ENCODE data around the gene IKBKG. TPM values are rescaled to one million over a fixed set of nuclear protein-coding genes. Genes with fewer than 3 reads are reported as not detected.

IKBKG gene
- total and polyA plus RNA-seq, 2 of the 13 experiments (the other 11 are each of a cell fraction or from before 2014, with no cell fraction given), result 30.6 to 44.3 TPM

DNA sequence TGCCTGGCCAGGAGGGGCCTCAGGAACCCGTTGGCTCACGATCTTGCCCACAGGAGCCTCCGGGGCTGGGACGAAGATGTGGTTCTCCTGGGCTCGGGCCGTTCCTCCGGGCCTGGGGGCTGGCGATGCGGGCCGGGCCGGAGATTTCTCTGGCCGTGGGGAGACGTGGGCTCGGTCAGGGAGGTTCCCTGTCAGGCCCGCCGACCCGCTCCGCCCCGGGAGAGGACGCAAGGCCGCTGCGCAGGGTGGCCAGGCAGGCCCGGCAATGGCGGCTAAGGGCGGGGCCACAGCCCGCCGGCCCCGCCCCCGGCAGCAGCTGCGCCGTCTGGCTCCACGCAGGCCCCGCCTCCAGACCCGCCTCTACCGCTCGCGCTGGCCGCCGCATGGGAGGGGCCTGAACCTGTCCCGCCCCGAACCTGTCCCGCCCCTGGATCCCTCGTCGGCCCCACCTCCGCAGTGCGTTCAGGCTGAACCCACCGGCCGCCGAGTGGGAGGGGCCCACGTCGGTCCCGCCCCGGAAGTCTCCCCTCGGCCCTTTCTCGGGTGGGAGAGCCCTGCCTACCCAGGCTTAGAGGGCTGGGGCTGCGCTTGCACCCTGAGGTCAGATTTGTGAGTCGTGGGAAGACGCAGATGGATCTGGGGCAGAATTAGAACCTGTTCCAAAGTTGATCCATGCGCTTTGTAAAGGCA lies 31.3 kb upstream of the IKBKG start, which contains the start of gene FAM3A (continued):
- TF ChIP-seq, protein P1, sequence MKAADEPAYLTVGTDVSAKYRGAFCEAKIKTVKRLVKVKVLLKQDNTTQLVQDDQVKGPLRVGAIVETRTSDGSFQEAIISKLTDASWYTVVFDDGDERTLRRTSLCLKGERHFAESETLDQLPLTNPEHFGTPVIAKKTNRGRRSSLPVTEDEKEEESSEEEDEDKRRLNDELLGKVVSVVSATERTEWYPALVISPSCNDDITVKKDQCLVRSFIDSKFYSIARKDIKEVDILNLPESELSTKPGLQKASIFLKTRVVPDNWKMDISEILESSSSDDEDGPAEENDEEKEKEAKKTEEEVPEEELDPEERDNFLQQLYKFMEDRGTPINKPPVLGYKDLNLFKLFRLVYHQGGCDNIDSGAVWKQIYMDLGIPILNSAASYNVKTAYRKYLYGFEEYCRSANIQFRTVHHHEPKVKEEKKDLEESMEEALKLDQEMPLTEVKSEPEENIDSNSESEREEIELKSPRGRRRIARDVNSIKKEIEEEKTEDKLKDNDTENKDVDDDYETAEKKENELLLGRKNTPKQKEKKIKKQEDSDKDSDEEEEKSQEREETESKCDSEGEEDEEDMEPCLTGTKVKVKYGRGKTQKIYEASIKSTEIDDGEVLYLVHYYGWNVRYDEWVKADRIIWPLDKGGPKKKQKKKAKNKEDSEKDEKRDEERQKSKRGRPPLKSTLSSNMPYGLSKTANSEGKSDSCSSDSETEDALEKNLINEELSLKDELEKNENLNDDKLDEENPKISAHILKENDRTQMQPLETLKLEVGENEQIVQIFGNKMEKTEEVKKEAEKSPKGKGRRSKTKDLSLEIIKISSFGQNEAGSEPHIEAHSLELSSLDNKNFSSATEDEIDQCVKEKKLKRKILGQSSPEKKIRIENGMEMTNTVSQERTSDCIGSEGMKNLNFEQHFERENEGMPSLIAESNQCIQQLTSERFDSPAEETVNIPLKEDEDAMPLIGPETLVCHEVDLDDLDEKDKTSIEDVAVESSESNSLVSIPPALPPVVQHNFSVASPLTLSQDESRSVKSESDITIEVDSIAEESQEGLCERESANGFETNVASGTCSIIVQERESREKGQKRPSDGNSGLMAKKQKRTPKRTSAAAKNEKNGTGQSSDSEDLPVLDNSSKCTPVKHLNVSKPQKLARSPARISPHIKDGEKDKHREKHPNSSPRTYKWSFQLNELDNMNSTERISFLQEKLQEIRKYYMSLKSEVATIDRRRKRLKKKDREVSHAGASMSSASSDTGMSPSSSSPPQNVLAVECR (CRISPR knock-in tag; IDR thresholded peaks at IDR 0.05; ENCODE audit: borderline replicate concordance), result 0 out of 2 replicates have a peak, but pooled peaks have one; percentile 53
- TF ChIP-seq NCOA2 (CRISPR knock-in tag; IDR thresholded peaks at IDR 0.05) (0 out of 2 replicates have a peak, but pooled peaks have one; percentile 11), ZNF788 (CRISPR knock-in tag; IDR thresholded peaks at IDR 0.05; ENCODE audit: borderline replicate concordance) (no peak), NR2F2 (IDR thresholded peaks at IDR 0.05; ENCODE audit: borderline replicate concordance, low read depth) (no peak), TAF15 (IDR thresholded peaks at IDR 0.05; ENCODE audit: low read depth, low read length, poor library complexity, severe bottlenecking) (no peak), ZFY (CRISPR knock-in tag; IDR thresholded peaks at IDR 0.05) (peak; percentile 89), HNF4A (CRISPR knock-in tag; IDR thresholded peaks at IDR 0.05) (no peak), ZNF331 (CRISPR knock-in tag; IDR thresholded peaks at IDR 0.05) (no peak), ELF1 (CRISPR knock-in tag; IDR thresholded peaks at IDR 0.05) (peak; percentile 67; the same call in 1 of the 2 replicates), NPAS2 (CRISPR knock-in tag; IDR thresholded peaks at IDR 0.05; ENCODE audit: borderline replicate concordance) (no peak), PPARG (CRISPR knock-in tag; conservative IDR thresholded peaks at IDR 0.05) (no peak), ZNF34 (CRISPR knock-in tag; IDR thresholded peaks at IDR 0.05; ENCODE audit: borderline replicate concordance) (no peak), JUN (CRISPR knock-in tag; IDR thresholded peaks at IDR 0.05) (no peak), ERF (CRISPR knock-in tag; IDR thresholded peaks at IDR 0.05) (peak; percentile 28; the same call in 1 of the 2 replicates), SNAPC2 (CRISPR knock-in tag; IDR thresholded peaks at IDR 0.05) (no peak), MAFG (CRISPR knock-in tag; IDR thresholded peaks at IDR 0.05) (no peak), KLF9 (CRISPR knock-in tag; IDR thresholded peaks at IDR 0.05; ENCODE audit: low read depth) (no peak)
- TF ChIP-seq, protein P2, sequence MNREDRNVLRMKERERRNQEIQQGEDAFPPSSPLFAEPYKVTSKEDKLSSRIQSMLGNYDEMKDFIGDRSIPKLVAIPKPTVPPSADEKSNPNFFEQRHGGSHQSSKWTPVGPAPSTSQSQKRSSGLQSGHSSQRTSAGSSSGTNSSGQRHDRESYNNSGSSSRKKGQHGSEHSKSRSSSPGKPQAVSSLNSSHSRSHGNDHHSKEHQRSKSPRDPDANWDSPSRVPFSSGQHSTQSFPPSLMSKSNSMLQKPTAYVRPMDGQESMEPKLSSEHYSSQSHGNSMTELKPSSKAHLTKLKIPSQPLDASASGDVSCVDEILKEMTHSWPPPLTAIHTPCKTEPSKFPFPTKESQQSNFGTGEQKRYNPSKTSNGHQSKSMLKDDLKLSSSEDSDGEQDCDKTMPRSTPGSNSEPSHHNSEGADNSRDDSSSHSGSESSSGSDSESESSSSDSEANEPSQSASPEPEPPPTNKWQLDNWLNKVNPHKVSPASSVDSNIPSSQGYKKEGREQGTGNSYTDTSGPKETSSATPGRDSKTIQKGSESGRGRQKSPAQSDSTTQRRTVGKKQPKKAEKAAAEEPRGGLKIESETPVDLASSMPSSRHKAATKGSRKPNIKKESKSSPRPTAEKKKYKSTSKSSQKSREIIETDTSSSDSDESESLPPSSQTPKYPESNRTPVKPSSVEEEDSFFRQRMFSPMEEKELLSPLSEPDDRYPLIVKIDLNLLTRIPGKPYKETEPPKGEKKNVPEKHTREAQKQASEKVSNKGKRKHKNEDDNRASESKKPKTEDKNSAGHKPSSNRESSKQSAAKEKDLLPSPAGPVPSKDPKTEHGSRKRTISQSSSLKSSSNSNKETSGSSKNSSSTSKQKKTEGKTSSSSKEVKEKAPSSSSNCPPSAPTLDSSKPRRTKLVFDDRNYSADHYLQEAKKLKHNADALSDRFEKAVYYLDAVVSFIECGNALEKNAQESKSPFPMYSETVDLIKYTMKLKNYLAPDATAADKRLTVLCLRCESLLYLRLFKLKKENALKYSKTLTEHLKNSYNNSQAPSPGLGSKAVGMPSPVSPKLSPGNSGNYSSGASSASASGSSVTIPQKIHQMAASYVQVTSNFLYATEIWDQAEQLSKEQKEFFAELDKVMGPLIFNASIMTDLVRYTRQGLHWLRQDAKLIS (CRISPR knock-in tag; IDR thresholded peaks at IDR 0.05), result no peak
- TF ChIP-seq, protein P3, sequence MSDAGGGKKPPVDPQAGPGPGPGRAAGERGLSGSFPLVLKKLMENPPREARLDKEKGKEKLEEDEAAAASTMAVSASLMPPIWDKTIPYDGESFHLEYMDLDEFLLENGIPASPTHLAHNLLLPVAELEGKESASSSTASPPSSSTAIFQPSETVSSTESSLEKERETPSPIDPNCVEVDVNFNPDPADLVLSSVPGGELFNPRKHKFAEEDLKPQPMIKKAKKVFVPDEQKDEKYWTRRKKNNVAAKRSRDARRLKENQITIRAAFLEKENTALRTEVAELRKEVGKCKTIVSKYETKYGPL (CRISPR knock-in tag; IDR thresholded peaks at IDR 0.05), result no peak
- TF ChIP-seq, protein P4, sequence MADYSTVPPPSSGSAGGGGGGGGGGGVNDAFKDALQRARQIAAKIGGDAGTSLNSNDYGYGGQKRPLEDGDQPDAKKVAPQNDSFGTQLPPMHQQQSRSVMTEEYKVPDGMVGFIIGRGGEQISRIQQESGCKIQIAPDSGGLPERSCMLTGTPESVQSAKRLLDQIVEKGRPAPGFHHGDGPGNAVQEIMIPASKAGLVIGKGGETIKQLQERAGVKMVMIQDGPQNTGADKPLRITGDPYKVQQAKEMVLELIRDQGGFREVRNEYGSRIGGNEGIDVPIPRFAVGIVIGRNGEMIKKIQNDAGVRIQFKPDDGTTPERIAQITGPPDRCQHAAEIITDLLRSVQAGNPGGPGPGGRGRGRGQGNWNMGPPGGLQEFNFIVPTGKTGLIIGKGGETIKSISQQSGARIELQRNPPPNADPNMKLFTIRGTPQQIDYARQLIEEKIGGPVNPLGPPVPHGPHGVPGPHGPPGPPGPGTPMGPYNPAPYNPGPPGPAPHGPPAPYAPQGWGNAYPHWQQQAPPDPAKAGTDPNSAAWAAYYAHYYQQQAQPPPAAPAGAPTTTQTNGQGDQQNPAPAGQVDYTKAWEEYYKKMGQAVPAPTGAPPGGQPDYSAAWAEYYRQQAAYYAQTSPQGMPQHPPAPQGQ (CRISPR knock-in tag; IDR thresholded peaks at IDR 0.05; ENCODE audit: borderline replicate concordance), result no peak
